GM18508 (cell line): ENCODE results near the gene HCAR1.
"Not testable (repeated sequence)": the region's sequence is repeated elsewhere in the genome, so short reads cannot be mapped to it uniquely, and the experiment has no call there.

ENCODE experiments used
- ATAC-seq: cut with Tn5 transposase; IDR thresholded peaks from one replicate; pipeline ENCODE4 v1.9.1; 2021; ENCODE audit warnings: moderate number of reproducible peaks; ENCODE audit not compliant: insufficient read depth, unreplicated experiment

Gene HCAR1

DNA sequence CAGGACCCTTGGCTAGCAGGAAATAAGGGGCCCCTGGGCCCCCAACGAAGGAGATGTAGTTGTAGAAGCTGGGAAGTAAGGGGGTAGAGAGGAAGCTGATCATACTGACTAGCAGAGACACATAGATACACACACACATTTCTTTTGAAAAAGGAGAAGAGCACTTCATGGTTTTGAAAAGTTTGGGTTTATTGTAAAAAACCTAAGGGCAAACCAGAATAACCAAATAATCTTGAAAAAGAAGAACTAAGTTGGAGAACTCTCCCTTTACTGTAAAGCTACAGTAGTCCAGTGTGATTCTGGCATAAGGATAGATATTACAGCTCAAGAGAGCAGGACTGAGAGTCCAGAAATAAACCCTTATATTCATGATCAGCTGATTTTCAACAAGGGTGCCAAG is 8.3 kb downstream of the HCAR1 start:
- ATAC-seq = no peak

DNA sequence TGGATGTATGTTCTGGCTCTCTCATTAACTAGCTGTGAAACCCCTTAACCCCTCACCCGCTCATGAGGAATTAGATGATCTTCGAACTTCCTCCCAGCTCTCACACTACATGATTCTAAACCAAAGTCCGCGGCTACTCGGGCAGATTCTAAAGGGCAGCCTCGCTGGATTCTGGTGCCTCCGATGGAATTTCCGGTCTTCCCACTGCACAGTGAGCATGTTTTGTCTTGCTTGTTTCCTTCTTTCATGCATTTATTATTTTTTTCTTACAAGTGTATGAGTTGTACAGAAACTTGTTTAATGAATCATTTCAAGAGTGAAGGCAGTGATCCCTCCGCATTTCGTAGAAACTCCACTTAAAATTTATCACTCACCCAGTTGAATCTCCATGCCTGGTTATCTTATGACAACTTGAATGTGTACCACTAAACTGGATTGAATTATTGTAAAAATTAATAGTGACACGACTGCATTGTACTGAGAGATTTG is 9.5 kb downstream of the HCAR1 start:
- no peak for ATAC-seq

GRCh38 chr12:122716658-122717057 is 14.0 kb downstream of the HCAR1 start, which contains the start of gene HCAR3:
Gene HCAR3, minus strand, starts transcription at chr12:122716811. Its CDS starts 74 bp downstream, at chr12:122716737.
- ATAC-seq = not testable (repeated sequence)

DNA sequence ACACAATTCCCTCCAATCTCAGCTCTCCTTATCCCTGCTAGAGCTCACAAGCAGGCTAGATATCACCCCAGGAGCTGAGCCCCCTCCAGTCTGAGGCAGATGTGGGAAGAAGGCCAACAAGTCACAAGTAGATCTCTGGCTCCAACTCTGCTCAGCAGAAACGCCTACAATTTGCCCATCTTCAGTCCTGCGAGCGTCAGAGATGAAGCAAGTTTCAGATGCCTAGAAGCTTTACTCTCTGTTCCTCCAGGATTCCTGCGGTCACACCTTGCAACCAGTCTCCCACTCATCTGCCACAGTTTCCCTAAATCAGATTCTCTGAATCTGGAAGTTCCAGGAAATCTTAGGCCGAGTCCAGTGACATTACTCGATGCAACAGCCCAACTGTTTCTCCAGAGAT is 15.4 kb downstream of the HCAR1 start:
- ATAC-seq = not testable (repeated sequence)

DNA sequence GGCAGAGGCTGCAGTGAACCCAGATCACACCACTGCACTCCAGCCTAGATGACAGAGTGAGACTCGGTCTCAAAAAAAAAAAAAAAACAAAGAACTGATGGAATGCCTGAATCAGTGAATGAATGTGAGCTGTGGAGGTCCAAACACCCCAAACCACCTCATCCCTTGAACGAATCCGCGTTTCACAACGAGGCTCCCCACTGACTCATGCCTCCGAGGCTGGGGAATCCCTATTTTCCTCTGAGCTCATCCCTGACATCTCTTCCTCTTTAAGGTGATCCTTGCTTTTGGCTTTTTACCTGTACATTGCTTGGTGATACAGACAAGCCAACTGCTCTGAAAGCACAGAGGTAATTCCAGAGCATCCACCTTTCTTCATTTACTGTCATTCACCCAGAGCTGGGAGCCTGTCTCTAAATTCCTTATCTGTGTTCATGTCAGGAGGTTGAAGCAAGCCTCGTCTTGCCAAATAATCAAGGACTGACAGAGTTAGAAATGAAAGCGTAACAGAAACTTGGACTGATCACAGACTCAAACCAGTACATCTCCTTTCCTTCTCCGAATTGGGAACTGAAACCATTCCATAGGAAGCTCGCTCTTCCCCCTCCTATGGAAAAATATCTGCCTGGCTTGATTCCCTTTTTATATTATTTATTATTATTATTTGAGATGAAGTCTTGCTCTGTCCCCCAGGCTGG is 17.0 kb downstream of the HCAR1 start:
- ATAC-seq = not testable (repeated sequence)

DNA sequence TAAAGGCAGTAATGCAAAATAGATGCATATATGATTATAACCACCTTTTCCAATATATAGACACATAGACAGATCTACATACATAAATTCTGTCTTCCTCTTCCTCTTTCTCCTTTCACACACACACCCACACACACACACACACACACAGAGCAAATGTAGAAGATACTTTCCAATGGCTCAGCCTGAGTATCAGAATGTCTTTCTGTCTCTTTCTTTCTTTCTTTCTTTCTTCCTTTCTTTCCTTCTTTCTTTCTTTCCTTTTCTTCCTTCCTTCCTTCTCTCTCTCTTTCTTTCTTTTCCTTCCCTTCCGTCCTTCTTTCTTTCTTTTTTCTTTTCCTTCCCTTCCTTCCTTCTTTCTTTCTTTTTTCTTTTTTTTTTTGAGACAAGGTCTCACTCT is 19.4 kb downstream of the HCAR1 start:
- not testable (repeated sequence) for ATAC-seq

DNA sequence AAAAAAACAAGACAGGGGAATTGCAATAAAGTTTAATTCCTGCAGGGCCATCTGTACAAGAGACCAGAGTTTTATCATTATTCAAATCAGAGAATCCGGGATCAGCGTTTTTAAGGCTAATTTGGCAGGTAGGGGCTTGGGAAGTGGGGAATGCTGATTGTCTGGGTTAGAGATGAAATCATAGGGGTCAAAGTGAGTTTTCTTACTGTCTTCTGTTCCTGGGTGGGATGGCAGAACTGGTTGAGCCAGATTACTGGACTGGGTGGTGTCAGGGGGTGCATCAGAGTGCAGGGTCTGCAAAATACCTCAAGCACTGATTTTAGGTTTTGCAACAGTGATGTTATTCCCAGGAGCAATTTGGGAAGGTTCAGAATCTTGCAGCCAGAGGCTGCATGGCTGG is 20.3 kb downstream of the HCAR1 start:
- not testable (repeated sequence) for ATAC-seq

DNA sequence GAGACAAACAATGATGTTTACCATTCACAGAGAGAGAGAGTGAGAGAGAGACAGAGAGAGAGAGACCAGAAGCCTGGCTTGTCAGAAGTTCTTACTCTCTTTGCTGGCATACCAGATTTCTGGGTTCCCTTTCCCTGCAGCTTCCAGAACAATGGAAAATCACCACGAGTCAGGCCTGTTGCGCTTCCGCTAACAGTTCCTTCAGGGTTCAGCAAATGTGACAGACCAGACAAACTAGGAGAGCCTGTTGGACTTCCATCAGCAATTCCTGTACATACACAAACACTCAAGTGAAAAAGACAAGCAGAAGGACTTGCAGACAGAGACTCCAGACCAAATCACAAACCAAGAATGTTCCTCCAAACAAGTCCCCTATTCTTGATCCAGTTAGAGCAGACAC is 21.4 kb downstream of the HCAR1 start:
- not testable (repeated sequence) for ATAC-seq

DNA sequence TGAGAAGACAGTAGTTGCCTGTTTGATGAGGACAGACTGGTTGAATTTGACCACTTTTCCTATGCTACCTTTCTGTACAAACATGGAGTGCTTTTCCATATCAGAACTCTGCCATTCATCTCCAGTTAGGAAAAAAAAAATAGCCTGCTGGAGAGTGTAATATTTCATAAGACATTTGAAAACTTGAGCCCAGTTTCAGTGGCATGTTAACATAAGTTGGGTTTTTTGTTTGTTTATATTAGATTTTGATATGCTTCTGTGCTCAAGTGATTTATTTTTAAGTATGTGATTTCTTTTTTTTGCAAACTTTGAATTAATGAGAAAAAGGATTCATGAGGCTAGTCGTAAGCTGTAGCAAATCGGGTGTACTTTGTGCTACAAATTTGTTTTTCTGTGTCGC is 26.8 kb downstream of the HCAR1 start:
- ATAC-seq = not testable (repeated sequence)

- not testable (repeated sequence) for ATAC-seq
Observed at GRCh38 chr12:122702890-122703611, 27.6 kb downstream of the HCAR1 start, which contains the start of gene HCAR2. Gene HCAR2, minus strand, starts transcription at chr12:122703357. Its CDS starts 74 bp downstream, at chr12:122703283.

DNA sequence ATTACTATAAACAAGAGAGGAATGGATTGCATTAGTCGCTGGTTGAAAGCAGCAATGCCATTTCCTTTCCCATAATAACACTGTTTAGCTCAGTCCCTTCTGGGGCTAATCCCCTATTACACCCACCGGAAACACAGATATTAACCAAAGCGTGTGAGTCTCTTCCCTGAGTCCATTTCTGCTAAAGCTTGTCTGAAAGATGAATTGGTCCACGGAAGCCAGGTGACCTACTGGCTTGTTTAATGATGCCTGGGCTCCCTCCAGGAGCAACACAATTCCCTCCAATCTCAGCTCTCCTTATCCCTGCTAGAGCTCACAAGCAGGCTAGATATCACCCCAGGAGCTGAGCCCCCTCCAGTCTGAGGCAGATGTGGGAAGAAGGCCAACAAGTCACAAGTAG is 29.2 kb downstream of the HCAR1 start:
- not testable (repeated sequence) for ATAC-seq

- not testable (repeated sequence) for ATAC-seq
Observed at GRCh38 chr12:122700038-122700710, 30.5 kb downstream of the HCAR1 start.

GRCh38 chr12:122696922-122697321 is 33.7 kb downstream of the HCAR1 start:
- ATAC-seq = not testable (repeated sequence)

DNA sequence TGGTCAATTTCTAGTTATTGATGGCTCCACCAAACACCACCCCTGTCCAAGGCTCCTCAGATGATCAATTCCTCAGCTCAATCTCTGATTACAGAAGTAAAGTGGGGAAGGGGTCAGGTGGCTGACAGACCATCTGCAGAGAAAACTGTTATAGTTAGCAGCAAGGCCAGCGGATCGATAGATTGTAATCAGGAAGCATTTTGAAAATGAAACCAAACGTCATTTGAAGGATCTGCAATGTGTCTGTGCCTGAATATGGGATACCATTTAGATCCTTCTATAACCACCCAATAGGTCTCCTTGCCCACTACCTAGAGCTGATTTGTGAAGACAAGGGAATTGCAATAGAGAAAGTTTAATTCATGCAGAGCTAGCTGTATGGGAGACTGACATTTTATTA is 39.1 kb downstream of the HCAR1 start:
- no peak for ATAC-seq

DNA sequence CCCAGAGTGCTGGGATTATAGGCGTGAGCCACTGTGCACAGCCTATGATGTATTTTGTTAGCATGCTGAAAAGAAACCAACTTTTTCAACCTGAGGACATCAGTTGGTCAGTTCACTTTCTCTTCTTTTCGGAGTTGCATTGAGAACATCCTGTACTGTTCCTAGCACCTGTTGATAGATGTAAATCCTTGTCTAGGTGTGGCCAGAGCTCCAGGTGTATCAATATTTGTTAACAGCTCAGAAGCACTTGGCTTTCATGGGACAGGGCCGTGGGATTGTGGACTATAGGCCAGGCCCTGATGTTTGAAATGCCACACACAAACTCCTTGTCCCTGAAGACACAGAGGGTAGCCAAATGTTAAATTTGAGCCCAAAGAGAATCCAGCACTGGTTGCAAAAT is 42.4 kb downstream of the HCAR1 start:
- no peak for ATAC-seq

GRCh38 chr12:122687086-122687485 is 43.6 kb downstream of the HCAR1 start:
- no peak for ATAC-seq

DNA sequence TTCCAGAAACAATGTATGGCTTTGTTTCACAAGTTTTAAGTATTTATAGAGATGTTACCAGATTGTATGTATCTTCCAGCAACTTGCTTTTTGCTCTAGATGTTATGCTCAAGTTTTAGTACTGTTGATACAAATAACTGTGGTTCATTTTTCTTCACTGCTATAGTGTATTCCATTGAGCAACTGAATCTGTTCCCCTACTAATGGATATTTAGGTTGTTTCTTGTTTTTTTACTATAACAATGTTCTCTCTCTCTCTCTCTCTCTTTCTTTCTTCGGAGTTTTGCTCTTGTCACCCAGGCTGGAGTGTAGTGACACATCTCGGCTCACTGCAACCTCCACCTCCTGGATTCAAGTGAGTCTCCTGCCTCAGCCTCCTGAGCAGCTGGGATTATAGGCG is 44.1 kb downstream of the HCAR1 start:
- ATAC-seq = no peak

GRCh38 chr12:122684297-122684813 is 46.3 kb downstream of the HCAR1 start:
- no peak for ATAC-seq

DNA sequence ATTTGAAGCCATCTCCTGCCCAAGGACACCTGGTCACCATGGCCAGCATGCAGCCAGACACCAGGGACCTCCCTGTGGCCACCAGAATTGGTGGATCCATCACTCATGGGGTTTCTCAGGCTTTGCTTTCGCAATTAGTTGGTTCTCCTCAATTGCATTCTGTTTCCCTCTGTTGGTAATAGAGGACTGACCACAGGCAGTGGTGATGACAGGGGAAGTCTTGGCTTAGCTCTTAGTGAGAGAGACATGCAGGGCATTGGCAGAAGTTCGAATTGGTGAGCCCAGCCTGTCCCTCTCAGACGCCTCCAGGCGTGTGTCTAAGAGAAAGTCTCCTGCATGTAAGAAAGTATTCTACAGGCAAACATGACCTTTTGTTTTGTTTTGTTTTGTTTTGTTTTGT is 48.8 kb downstream of the HCAR1 start:
- ATAC-seq = no peak

- ATAC-seq = not testable (repeated sequence)
Observed at GRCh38 chr12:122680989-122681388, 49.7 kb downstream of the HCAR1 start.

GRCh38 chr12:122676781-122677180 is 53.9 kb downstream of the HCAR1 start:
- not testable (repeated sequence) for ATAC-seq
